CD14-positive monocyte (primary cell): ENCODE measurements around the gene FBXO7. TPM values are rescaled to one million over a fixed set of nuclear protein-coding genes. Genes with fewer than 3 reads are reported as not detected.

Experiments
- DNase-seq, 3 donors: peaks; one replicate each; pipeline ENCODE4 v3.0.0-alpha.2; 2011 to 2022
- H2AFZ ChIP-seq: 2 replicates; pipeline ENCODE4 v1.6.0; 2012; ENCODE audit warnings: mild to moderate bottlenecking, low read depth, low read length, inconsistent platforms; ENCODE audit not compliant: insufficient read depth, poor library complexity, severe bottlenecking
- H3K27ac ChIP-seq, 2 donors: 1 replicate in 1 of 2; 2 replicates in 1 of 2; pipeline ENCODE4 v1.5.1; 2012 to 2013; ENCODE audit warnings: low read length in 2 of 2, control low read depth in 1 of 2, inconsistent platforms in 1 of 2, low read depth in 1 of 2, mild to moderate bottlenecking in 1 of 2
- H3K27me3 ChIP-seq, 2 donors: one replicate each; pipeline versions ENCODE4 v1.6.0 to v1.6.1; 2011 to 2013; ENCODE audit warnings: low read length in 2 of 2; ENCODE audit not compliant: control insufficient read depth in 2 of 2, insufficient read depth in 2 of 2
- H3K36me3 ChIP-seq, 2 donors: replicated peaks in 1 of 2; 1 replicate in 1 of 2; 2 replicates in 1 of 2; pipeline versions ENCODE4 v1.5.1 to v1.6.1; 2012 to 2013; ENCODE audit warnings: low read length in 2 of 2, control low read depth in 1 of 2, inconsistent platforms in 1 of 2, mild to moderate bottlenecking in 1 of 2; ENCODE audit not compliant: insufficient read depth in 2 of 2, control insufficient read depth in 1 of 2
- H3K4me1 ChIP-seq, 2 donors: 1 replicate in 1 of 2; 2 replicates in 1 of 2; pipeline versions ENCODE4 v1.5.1 to v1.6.1; 2012 to 2013; ENCODE audit warnings: low read length in 2 of 2, control low read depth in 1 of 2, inconsistent platforms in 1 of 2, mild to moderate bottlenecking in 1 of 2, moderate library complexity in 1 of 2; ENCODE audit not compliant: insufficient read depth in 2 of 2, control insufficient read depth in 1 of 2
- H3K4me2 ChIP-seq: replicated peaks from 2 replicates; pipeline ENCODE3; 2012; ENCODE audit warnings: low read length, moderate library complexity, mild to moderate bottlenecking; ENCODE audit not compliant: poor library complexity, severe bottlenecking; ENCODE audit errors: extremely low read depth
- H3K4me3 ChIP-seq, 3 experiments: fragments of 200-600 bp in 1 of 3; sonication (generic) in 1 of 3; replicated peaks in 1 of 3; 1 replicate in 2 of 3; 2 replicates in 1 of 3; pipeline ENCODE4 v1.5.1; 2011 to 2013; ENCODE audit warnings: low read length in 3 of 3, mild to moderate bottlenecking in 3 of 3, control low read depth in 2 of 3, low read depth in 2 of 3, inconsistent platforms in 1 of 3, moderate library complexity in 1 of 3
- H3K79me2 ChIP-seq: 2 replicates; pipeline ENCODE4 v1.6.0; 2012; ENCODE audit warnings: mild to moderate bottlenecking, control low read depth, inconsistent platforms, low read length, moderate library complexity; ENCODE audit not compliant: insufficient read depth
- H3K9ac ChIP-seq: 2 replicates; pipeline ENCODE4 v1.6.0; 2017; ENCODE audit warnings: low read length, mild to moderate bottlenecking; ENCODE audit not compliant: insufficient read depth, poor library complexity, severe bottlenecking
- H3K9me3 ChIP-seq, 2 donors: replicated peaks in 1 of 2; 1 replicate in 1 of 2; 2 replicates in 1 of 2; pipeline versions ENCODE4 v1.5.1 to v1.6.1; 2012 to 2013; ENCODE audit warnings: low read length in 2 of 2, control low read depth in 1 of 2; ENCODE audit not compliant: control insufficient read depth in 1 of 2, insufficient read depth in 1 of 2
- H4K20me1 ChIP-seq: 2 replicates; pipeline ENCODE4 v1.6.0; 2012; ENCODE audit warnings: mild to moderate bottlenecking, low read length, control low read depth, moderate library complexity; ENCODE audit not compliant: insufficient read depth
- H3K27ac Mint-ChIP-seq, 7 donors: one replicate each; pipeline ENCODE4 v1.8.0; 2020; ENCODE audit warnings: mild to moderate bottlenecking in 7 of 7, mixed read lengths in 7 of 7, moderate library complexity in 6 of 7, inconsistent platforms in 2 of 7
- H3K27me3 Mint-ChIP-seq, 3 donors: one replicate each; pipeline ENCODE4 v1.8.0; 2021 to 2022; ENCODE audit warnings: low read depth in 3 of 3, mild to moderate bottlenecking in 3 of 3, mixed read lengths in 3 of 3, moderate library complexity in 3 of 3, inconsistent platforms in 1 of 3
- H3K36me3 Mint-ChIP-seq, 2 donors: one replicate each; pipeline ENCODE4 v1.8.0; 2020; ENCODE audit warnings: mixed read lengths in 2 of 2, inconsistent platforms in 1 of 2, mild to moderate bottlenecking in 1 of 2
- H3K4me1 Mint-ChIP-seq: one replicate; pipeline ENCODE4 v1.8.0; 2020; ENCODE audit warnings: mild to moderate bottlenecking, mixed read lengths
- H3K4me3 Mint-ChIP-seq, 2 donors: one replicate each; pipeline ENCODE4 v1.8.0; 2020; ENCODE audit warnings: mild to moderate bottlenecking in 2 of 2, mixed read lengths in 2 of 2, moderate library complexity in 1 of 2
- H3K9me3 Mint-ChIP-seq, 7 donors: one replicate each; pipeline ENCODE4 v1.8.0; 2020 to 2022; ENCODE audit warnings: mixed read lengths in 7 of 7, mild to moderate bottlenecking in 6 of 7, moderate library complexity in 6 of 7, inconsistent platforms in 2 of 7
- WGBS: methylation state at CpG from one replicate; pipeline ENCODE4 v1.1.5; 2013; ENCODE audit warnings: missing lambda C conversion rate; ENCODE audit not compliant: insufficient coverage; 5-methylcytosine and 5-hydroxymethylcytosine counted together
- intact Hi-C, 2 donors: fragments of 100-400 bp; cut with micrococcal nuclease; formaldehyde crosslinking; loops; one replicate each; pipeline versions ENCODE4 v1.15.0 to v1.15.1; 2023
- polyA plus RNA-seq, 3 donors: library from polyadenylated mRNA; depleted of rRNA in 1 of 3; unstranded in 2 of 3; stranded (reverse) in 1 of 3; fragments of 300-500 nt in 2 of 3; fragments of >200 nt in 1 of 3; fragmentation: Illumina TruSeq in 2 of 3; gene quantifications; 1 replicate in 2 of 3; 2 replicates in 1 of 3; pipeline ENCODE4 v1.2.3, GENCODE V29; 2012 to 2021
- TF ChIP-seq, protein P1 (sequence below): fragments of 200-600 bp; IDR thresholded peaks from one replicate; pipeline ENCODE4 v1.8.0; 2022; ENCODE audit warnings: antibody characterized with exemption, mild to moderate bottlenecking

FBXO7 gene
- polyA plus RNA-seq, 3 donors: 56.7 to 116 (median 103) TPM

DNA sequence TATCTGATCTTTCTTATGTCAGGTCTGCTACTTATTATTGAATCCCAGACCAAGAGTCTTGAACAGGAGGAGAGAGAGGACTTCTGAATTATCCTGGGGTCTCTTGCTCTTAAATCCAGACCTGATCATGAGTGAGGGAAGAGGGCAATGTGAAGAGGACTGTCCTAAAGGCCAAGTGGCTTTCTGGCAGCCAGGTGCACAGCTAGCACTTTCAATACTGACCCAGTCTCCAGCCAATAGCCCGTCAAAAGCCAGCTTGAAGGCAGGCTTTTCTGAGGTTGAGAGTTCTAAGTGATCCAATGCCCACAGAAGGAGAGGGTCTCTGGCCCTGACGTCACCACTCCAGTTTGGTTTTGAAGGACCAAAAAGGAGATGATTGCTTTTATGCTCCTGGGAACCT is 37.2 kb downstream of the FBXO7 start:
- Histone ChIP-seq H3K79me2 (no peaks in the 10 kb centered on the region), H3K27me3 (no peaks in the 10 kb centered on the region), H3K9me3 (no peaks in the 10 kb centered on the region), H3K4me2 (no peak overlapping the region), H3K36me3 (no peaks in the 10 kb centered on the region), H3K27ac (no peak overlapping the region), H2AFZ (no peak overlapping the region), H3K9ac (no peak overlapping the region), H4K20me1 (no peaks in the 10 kb centered on the region), H3K4me1 (no peaks in the 10 kb centered on the region), H3K4me3 (no peak overlapping the region)
- WGBS: no CpG with 5 or more reads among the region's 2 CpGs
- intact Hi-C loops: no loop called here
- no peak for DNase-seq
- peaks cover 0 to 6% (median 0%) of the 10 kb centered on the region in 3 donors for H3K27me3 Mint-ChIP-seq
- H3K27ac Mint-ChIP-seq: no peak overlapping the region
- H3K9me3 Mint-ChIP-seq: peaks cover 0 to 6% (median 0%) of the 10 kb centered on the region in 7 donors
- no peaks in the 10 kb centered on the region for H3K4me1 Mint-ChIP-seq
- TF ChIP-seq, protein P1, sequence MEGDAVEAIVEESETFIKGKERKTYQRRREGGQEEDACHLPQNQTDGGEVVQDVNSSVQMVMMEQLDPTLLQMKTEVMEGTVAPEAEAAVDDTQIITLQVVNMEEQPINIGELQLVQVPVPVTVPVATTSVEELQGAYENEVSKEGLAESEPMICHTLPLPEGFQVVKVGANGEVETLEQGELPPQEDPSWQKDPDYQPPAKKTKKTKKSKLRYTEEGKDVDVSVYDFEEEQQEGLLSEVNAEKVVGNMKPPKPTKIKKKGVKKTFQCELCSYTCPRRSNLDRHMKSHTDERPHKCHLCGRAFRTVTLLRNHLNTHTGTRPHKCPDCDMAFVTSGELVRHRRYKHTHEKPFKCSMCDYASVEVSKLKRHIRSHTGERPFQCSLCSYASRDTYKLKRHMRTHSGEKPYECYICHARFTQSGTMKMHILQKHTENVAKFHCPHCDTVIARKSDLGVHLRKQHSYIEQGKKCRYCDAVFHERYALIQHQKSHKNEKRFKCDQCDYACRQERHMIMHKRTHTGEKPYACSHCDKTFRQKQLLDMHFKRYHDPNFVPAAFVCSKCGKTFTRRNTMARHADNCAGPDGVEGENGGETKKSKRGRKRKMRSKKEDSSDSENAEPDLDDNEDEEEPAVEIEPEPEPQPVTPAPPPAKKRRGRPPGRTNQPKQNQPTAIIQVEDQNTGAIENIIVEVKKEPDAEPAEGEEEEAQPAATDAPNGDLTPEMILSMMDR: no peak
- no peak overlapping the region for H3K4me3 Mint-ChIP-seq
- H3K36me3 Mint-ChIP-seq: peaks cover 0 to 2% of the 10 kb centered on the region in 2 donors

DNA sequence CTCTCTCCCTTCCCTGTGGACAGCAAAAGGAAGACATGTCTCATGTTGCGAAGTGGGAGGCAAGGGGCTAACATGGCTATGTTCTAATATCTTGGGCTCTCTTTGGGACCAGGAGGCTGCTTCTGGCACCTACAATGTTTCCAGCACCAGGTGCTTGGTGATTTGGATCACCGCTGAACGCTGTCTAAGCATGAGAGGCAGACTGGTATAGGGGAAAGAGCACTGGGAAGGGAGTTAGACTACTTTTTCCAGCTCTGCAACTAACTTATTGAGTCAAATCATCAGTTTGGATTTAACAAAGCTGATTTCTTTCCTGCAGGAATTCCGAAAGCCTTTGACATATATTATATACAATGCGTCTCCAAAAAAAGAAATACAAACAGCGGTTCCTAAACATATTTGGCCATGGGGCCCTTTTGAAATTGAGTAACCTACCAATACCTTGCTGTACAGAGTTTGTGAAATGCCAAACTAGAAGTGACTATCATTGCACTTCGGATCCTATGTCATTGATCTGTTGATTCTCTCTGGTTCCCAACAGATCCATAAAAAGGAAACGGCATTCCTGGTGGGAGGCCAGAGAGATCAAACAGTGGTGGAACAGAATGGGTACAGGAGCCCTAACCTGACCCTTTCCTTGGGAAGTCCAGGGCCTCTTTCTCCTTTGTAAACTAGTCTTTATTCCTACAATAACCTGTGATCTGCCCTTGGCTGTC is 37.8 kb downstream of the FBXO7 start:
- Mint-ChIP-seq H3K27me3 (peaks cover 0 to 6% (median 0%) of the 10 kb centered on the region in 3 donors), H3K4me3 (no peak overlapping the region), H3K4me1 (no peaks in the 10 kb centered on the region), H3K27ac (no peak overlapping the region), H3K36me3 (peaks cover 0 to 2% of the 10 kb centered on the region in 2 donors), H3K9me3 (peaks cover 0 to 6% (median 0%) of the 10 kb centered on the region in 7 donors)
- Histone ChIP-seq H3K9me3 (no peaks in the 10 kb centered on the region), H3K4me1 (no peaks in the 10 kb centered on the region), H3K27ac (no peak overlapping the region), H3K79me2 (no peaks in the 10 kb centered on the region), H3K36me3 (no peaks in the 10 kb centered on the region), H2AFZ (no peak overlapping the region), H3K9ac (no peak overlapping the region), H3K27me3 (no peaks in the 10 kb centered on the region), H3K4me2 (no peak overlapping the region), H4K20me1 (no peaks in the 10 kb centered on the region), H3K4me3 (no peak overlapping the region)
- no peak for DNase-seq
- intact Hi-C loops: no loop called here
- TF ChIP-seq, protein P1: no peak
- WGBS: 88% methylated on average over 7 of the region's 8 CpGs
